Psoas muscle (tissue), 8 donors: ENCODE measurements around the gene KIRREL3. TPM values are rescaled to one million over a fixed set of nuclear protein-coding genes. Genes with fewer than 3 reads are reported as not detected.
A peak's percentile ranks its signal among the peaks of the same experiment; 100 is the strongest.
"Not testable (repeated sequence)": the region's sequence is repeated elsewhere in the genome, so short reads cannot be mapped to it uniquely, and the experiment has no call there.

Source experiments
- ATAC-seq, 4 donors: fragments of 200-7000 bp; cut with Tn5 transposase; one replicate each; pipeline ENCODE4 v1.9.1; 2020; ENCODE audit warnings: moderate library complexity in 3 of 4, mild to moderate bottlenecking in 2 of 4
- DNase-seq, 2 donors: peaks; one replicate each; pipeline ENCODE4 v3.0.0-alpha.2; 2020
- H3K27ac ChIP-seq: fragments of 200-600 bp; one replicate; pipeline ENCODE4 v1.8.0; 2022
- H3K27me3 ChIP-seq, 3 donors: fragments of 200-600 bp in 1 of 3; one replicate each; pipeline versions ENCODE4 v1.6.1 to v1.8.0; 2013 to 2022; ENCODE audit warnings: low read length in 2 of 3, mild to moderate bottlenecking in 2 of 3, moderate library complexity in 1 of 3; ENCODE audit not compliant: insufficient read depth in 3 of 3
- H3K36me3 ChIP-seq, 2 donors: fragments of 200-600 bp in 1 of 2; one replicate each; pipeline versions ENCODE4 v1.6.1 to v1.8.0; 2013 to 2022; ENCODE audit warnings: low read depth in 1 of 2, mild to moderate bottlenecking in 1 of 2, moderate library complexity in 1 of 2; ENCODE audit not compliant: insufficient read depth in 1 of 2
- H3K4me1 ChIP-seq: fragments of 200-600 bp; one replicate; pipeline ENCODE4 v1.8.0; 2022
- H3K4me3 ChIP-seq: fragments of 200-600 bp; one replicate; pipeline ENCODE4 v1.8.0; 2022; ENCODE audit warnings: mild to moderate bottlenecking
- H3K9me3 ChIP-seq: fragments of 200-600 bp; one replicate; pipeline ENCODE4 v1.8.0; 2022
- WGBS, 3 donors: extraction: QIAGEN DNeasy Blood & Tissue Kit; methylation state at CpG; one replicate each; pipeline versions ENCODE4 v1.1.6 to v1.1.7; 2013; 5-methylcytosine and 5-hydroxymethylcytosine counted together
- intact Hi-C, 2 donors: fragments of 100-400 bp; cut with DNase I; formaldehyde crosslinking; loops; one replicate each; pipeline versions ENCODE4 v1.11.0 to v1.14.2; 2022
- polyA plus RNA-seq, 3 donors: library from polyadenylated mRNA; stranded (reverse); fragments of 200-250 nt; gene quantifications; one replicate each; pipeline ENCODE4 v1.2.3, GENCODE V29; 2013
- total RNA-seq, 4 donors: library from RNA; stranded (reverse); fragmentation: NEBNext Ultra II Directional in 2 of 4; extraction: Animal tissue kit (Norgen Biotek cat#: 25700) in 2 of 4; gene quantifications; one replicate each; pipeline versions ENCODE4 v1.2.1 to v1.2.4, GENCODE V29; 2021 to 2023
- TF ChIP-seq, protein P1 (sequence below): fragments of 200-600 bp; IDR thresholded peaks from one replicate; pipeline ENCODE4 v1.8.0; 2022; ENCODE audit warnings: antibody characterized with exemption
- donor health status: healthy with polysubstance abuse.
- donor health status: DM: no; HTN: no; CAD: no; lungs with moderate emphysema.
- donor health status: Bipolar disorder and iron deficiency.
- donor health status: healthy.
- donor health status: DM: yes; HTN: yes; CAD: no.
- donor health status: DM: no; HTN: no; CAD: no.
- donor health status: DM: no; HTN: no; CAD: no.
- donor health status: DM: yes; HTN: yes; CAD: no.

The KIRREL3 gene
- total and polyA plus RNA-seq, 7 donors = 0.04 TPM; not detected in 6

DNA sequence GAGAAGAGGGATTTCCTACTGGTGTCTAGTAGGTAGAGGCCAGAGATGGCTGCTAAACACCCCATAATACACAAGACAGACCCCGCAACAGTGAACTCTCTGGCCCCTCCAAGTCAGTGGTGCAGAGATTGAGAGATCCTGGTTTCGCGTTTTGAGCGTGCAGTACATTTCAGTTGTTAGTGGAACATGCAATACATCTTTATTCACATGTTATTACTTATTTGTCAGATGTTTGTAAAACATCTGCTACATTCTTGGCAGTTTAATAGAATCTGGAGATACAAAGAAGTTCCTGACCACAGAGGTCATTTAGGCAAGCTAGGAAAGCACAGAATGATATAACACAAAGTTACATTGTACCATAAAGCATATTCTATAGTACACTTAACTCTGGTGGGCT, 603.6 kb downstream of the KIRREL3 start:
- Histone ChIP-seq H3K4me1 (no peaks in the 10 kb centered on the region), H3K9me3 (no peaks in the 10 kb centered on the region), H3K27ac (no peak overlapping the region), H3K27me3 (no peaks in the 10 kb centered on the region), H3K36me3 (no peaks in the 10 kb centered on the region), H3K4me3 (no peak overlapping the region)
- DNase-seq (no peak), ATAC-seq (no peak)
- intact Hi-C loops = no loop called here
- 88 to 93% (median 90%) methylated on average over 4 of the region's 4 CpGs for WGBS, 3 donors
- TF ChIP-seq, protein P1, sequence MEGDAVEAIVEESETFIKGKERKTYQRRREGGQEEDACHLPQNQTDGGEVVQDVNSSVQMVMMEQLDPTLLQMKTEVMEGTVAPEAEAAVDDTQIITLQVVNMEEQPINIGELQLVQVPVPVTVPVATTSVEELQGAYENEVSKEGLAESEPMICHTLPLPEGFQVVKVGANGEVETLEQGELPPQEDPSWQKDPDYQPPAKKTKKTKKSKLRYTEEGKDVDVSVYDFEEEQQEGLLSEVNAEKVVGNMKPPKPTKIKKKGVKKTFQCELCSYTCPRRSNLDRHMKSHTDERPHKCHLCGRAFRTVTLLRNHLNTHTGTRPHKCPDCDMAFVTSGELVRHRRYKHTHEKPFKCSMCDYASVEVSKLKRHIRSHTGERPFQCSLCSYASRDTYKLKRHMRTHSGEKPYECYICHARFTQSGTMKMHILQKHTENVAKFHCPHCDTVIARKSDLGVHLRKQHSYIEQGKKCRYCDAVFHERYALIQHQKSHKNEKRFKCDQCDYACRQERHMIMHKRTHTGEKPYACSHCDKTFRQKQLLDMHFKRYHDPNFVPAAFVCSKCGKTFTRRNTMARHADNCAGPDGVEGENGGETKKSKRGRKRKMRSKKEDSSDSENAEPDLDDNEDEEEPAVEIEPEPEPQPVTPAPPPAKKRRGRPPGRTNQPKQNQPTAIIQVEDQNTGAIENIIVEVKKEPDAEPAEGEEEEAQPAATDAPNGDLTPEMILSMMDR = no peak

DNA sequence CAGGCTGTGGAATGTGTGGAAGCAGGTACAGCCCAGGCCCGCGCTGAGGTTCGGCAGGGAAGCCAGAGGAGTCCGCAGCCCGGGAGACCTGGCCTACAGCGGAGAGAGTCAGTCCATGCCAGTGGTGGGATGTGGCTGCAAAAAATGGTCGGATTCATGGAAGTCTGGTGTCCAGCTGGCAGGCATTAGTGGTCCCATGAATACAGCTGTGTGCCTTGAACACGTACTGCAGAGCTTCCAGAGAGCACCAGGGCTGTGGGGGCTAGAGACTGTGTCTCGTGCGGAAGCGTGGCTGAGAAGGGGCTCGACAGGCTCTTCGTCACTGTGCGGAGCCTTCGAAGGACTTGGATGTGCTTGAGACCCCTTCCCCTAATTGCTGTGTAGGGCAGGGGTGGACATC, 604.3 kb downstream of the KIRREL3 start:
- H3K27ac ChIP-seq, DNase-seq, H3K4me3 ChIP-seq, H3K27me3 ChIP-seq, H3K4me1 ChIP-seq, H3K9me3 ChIP-seq, H3K36me3 ChIP-seq, intact Hi-C loops: not testable (repeated sequence)
- 72 to 81% (median 78%) methylated on average over 15 of the region's 15 CpGs for WGBS, 3 donors
- ATAC-seq = peak in 3 of 4 donors; percentile 30 to 43 (median 30)

DNA sequence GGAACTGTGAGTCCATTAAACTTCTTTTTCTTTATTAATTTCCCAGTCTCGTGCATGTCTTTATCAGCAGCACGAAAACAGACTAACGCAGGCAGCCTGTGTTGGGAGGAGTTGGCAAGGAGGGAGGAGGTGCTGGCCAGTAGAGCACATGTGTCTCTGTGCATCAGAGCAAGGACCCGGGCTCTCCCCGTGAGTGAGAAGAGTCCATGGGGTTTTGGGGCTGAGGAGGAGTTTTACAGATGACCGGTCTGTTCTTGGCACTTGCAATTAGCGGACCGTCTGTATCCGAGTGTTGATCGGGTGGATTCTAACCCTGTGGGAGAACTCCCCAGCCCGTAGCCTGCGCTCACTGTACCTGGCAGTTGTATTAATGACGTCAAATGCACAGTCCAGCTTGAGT, 604.8 kb downstream of the KIRREL3 start:
- ATAC-seq (peak in 3 of 4 donors; percentile 43 to 73 (median 73)), DNase-seq (peak in 1 of 2 donors; percentile 77)
- H3K27ac ChIP-seq, H3K27me3 ChIP-seq, H3K4me1 ChIP-seq, H3K4me3 ChIP-seq, intact Hi-C loops, H3K36me3 ChIP-seq, H3K9me3 ChIP-seq: not testable (repeated sequence)
- WGBS, 3 donors = 62 to 72% (median 67%) methylated on average over 6 to 9 of the region's 13 CpGs

DNA sequence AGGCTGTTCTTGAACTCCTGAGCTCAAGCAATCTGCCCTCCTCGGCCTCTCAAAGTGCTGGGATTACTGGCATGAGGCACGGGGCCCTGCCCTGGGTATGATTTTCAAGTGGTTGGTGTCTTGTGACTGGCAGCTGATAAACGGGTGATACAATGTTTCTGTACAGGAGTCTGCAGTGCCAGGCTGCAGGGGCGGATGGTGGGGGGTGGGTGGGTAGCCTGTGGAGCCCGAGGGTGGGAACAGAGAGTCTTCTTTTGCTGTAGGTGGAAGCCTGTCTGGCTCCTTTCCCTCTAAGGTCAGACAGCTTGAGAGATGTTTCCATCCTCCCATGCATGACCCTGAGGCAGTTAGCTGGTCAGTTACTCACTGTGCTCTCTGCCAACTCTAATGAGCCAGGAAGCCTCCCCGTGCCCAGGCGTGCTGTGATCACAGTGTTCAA, 605.9 kb downstream of the KIRREL3 start:
- DNase-seq, intact Hi-C loops, H3K27me3 ChIP-seq, H3K36me3 ChIP-seq, H3K4me3 ChIP-seq, H3K27ac ChIP-seq, H3K9me3 ChIP-seq, H3K4me1 ChIP-seq: not testable (repeated sequence)
- peak in 1 of 4 donors; percentile 63 for ATAC-seq
- 62 to 73% (median 73%) methylated on average over 5 of the region's 7 CpGs for WGBS, 3 donors

DNA sequence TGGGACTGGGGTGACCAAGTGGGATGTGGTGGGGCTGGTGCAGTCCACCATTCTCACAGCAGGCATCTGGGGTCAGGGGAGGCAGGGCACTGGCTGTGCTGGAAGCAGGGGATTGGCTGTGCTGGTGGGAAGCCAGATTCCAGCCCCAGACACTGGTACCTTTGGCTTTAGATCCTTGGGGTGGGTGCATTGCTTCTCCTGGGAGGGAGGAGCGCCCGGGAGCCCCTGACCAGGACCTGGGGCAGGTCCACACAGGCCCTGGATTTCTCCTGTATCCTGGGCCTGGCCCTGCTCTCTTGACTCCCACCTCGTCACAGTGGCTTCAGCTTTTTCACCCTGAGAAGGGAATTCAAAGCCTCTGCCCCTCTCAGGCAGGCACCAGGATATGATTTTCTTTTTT, 606.5 kb downstream of the KIRREL3 start:
- no peak overlapping the region for H3K4me3 ChIP-seq
- no peaks in the 10 kb centered on the region for H3K9me3 ChIP-seq
- H3K27me3 ChIP-seq = no peaks in the 10 kb centered on the region
- TF ChIP-seq, protein P1 = no peak
- no peaks in the 10 kb centered on the region for H3K4me1 ChIP-seq
- ATAC-seq (no peak), DNase-seq (no peak)
- 96 to 99% (median 97%) methylated on average over 3 of the region's 3 CpGs for WGBS, 3 donors
- no peaks in the 10 kb centered on the region for H3K36me3 ChIP-seq
- intact Hi-C loops = no loop called here
- no peak overlapping the region for H3K27ac ChIP-seq

DNA sequence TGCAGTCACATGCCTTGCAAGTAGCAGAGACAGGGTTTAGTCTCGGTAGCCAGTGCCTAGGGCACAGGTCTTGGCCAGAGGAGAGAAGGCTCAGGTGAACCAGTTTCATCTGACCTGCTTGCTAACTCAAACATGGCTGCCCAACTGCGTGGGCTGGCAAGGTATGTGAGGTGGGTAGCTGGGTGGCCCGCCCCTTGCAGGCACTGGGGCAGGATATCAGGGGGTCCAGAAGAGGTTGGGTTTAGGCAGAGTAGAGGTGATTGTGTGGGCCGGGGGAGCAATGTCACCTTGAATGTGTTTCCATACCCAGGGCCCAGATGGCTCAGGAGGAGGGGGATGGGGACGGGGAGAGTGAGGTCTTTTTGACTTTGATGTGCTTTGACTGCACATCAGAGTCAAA, 607.4 kb downstream of the KIRREL3 start:
- TF ChIP-seq, protein P1 = no peak
- H3K27me3 ChIP-seq = no peaks in the 10 kb centered on the region
- DNase-seq (no peak), ATAC-seq (no peak)
- WGBS, 3 donors = 93 to 100% (median 95%) methylated on average over 5 of the region's 5 CpGs
- H3K4me3 ChIP-seq = no peak overlapping the region
- H3K4me1 ChIP-seq = no peaks in the 10 kb centered on the region
- H3K36me3 ChIP-seq = no peaks in the 10 kb centered on the region
- intact Hi-C loops = no loop called here
- no peaks in the 10 kb centered on the region for H3K9me3 ChIP-seq
- no peak overlapping the region for H3K27ac ChIP-seq
